HG03558 (cell line): ENCODE measurements around the gene TMEM109.
"Not testable (repeated sequence)": the region's sequence is repeated elsewhere in the genome, so short reads cannot be mapped to it uniquely, and the experiment has no call there.

Experiments used
- ATAC-seq: cut with Tn5 transposase; IDR thresholded peaks from one replicate; pipeline ENCODE4 v1.9.1; 2021; ENCODE audit warnings: moderate number of reproducible peaks; ENCODE audit not compliant: unreplicated experiment; ENCODE audit errors: extremely low read depth

The TMEM109 gene

GRCh38 chr11:60909680-60910280 is 4.2 kb upstream of the TMEM109 start:
- not testable (repeated sequence) for ATAC-seq

DNA sequence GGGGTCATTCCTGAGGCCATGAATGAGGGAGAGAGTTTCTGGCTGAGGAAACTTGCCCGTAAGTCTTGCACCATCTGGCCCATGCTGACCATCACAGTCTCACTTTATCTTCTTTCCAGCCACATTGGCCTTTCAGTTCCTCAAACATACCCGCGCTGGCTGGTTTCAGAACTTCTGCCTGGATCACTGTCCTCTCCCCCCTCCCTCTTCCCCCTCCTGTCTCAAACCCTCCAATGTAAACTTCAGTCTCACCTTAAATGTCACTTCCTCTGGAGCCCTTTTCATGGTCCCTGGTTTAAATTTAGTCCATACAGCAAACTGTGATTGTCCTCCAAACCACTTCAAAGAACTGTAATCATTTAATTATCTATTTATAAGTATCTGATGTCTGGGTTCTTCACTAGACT is 3.7 kb upstream of the TMEM109 start:
- ATAC-seq: peak; percentile 23

GRCh38 chr11:60910711-60911380 is 3.1 kb upstream of the TMEM109 start:
- no peak for ATAC-seq

DNA sequence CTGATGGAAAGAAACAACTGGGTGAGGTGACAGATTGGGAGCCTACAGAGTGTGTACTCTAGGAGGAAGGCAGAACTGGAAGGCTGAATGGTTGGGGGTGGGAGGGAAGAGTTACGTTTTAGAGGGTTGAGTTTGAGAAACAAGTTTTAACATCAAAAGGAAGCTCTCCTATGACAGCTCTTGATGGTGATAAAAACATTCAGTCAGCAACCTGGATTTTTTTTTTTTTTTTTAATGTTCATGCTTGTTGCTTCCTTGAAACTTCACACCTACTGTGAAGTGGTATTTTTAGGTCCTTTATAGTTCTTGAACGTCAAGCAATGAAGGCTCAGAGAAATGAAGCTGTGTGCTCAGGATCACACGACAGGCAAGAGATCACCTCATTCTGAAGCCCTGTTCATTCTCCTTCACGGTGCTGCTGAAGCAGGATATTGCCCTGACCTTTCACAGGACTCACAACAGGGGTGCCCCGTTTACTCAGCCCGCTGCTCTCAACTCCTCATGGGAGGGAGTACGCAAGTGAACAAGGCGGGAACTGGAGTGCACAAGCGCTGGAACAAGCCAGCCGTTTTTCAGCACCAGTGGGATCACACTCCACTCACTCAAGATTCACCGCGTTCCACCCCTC is 1.6 kb upstream of the TMEM109 start:
- ATAC-seq: no peak

- ATAC-seq: no peak
Measured at GRCh38 chr11:60912851-60913528, 968 bp upstream of the TMEM109 start.

GRCh38 chr11:60914633-60915247 is 782 bp downstream of the TMEM109 start:
- no peak for ATAC-seq

- ATAC-seq: peak; percentile 29
Measured at GRCh38 chr11:60915248-60915914, 1.4 kb downstream of the TMEM109 start.

DNA sequence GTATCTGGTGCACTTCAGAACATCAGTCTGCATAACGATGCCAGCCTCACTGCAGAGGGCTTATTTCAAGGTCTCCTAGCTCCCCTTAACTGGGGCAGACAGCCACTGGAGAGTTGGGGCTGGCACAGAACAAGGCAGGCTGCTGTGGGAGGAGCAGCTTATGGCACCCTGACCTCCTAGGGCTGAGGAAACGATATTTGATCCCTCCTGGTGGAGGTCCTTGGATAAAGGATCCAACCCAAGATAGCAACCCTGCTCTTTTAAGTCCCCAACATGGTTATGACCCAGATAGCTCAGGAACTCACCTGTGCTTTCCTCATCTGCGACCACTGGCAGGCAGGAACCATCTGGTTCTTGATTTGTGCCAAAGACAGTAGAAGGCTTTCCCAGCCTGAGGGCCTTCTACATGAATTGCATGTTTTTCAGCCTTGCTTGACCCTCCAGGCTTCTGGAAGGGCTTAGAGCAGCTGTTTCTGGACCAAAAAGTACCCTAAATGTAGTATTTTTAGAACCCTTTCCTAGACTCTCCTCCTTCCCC is 2.8 kb downstream of the TMEM109 start:
- ATAC-seq: no peak

DNA sequence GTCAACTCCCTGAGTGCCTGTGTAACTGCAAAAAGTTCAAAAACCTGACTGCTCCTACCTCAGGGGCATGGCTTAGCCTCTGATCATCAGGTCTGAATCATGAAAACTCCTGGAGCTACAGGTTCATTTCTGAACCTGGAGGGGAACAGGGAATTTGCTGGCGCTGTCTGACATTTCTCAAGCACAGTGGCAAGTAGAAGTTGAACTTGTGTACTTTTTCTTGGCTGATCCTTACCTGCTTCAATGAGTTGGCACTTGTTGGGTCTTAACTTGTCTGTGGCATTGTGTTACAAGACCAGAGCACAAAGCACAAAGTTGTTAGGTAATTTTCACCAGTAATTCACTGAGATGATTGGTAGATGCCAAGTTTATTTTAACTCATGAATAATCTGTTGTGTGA is 3.3 kb downstream of the TMEM109 start:
- ATAC-seq: no peak

GRCh38 chr11:60918251-60918938 is 4.4 kb downstream of the TMEM109 start:
- no peak for ATAC-seq

GRCh38 chr11:60918939-60919265 is 4.9 kb downstream of the TMEM109 start:
- no peak for ATAC-seq

- no peak for ATAC-seq
Measured at GRCh38 chr11:60919320-60919719, 5.4 kb downstream of the TMEM109 start.

GRCh38 chr11:60919956-60920355 is 6.0 kb downstream of the TMEM109 start:
- no peak for ATAC-seq

DNA sequence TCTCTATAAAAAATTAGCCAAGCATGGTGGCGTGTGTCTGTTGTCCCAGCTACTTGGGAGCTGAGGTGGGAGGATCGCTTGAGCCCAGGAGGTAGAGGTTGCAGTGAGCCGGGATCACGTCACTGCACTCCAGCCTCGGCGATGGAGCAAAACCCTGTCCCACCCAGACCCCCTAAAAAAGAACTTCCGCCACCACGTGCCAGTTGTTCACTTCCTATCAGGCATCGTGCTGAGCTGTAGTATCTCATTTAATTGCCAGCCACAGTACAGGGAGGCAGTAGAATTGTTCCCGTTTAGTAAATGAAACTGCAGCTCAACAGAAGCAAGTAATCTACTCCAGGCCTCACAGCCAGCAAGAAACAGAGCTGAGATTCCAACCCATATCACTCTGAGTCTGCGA is 7.3 kb downstream of the TMEM109 start:
- ATAC-seq: no peak

DNA sequence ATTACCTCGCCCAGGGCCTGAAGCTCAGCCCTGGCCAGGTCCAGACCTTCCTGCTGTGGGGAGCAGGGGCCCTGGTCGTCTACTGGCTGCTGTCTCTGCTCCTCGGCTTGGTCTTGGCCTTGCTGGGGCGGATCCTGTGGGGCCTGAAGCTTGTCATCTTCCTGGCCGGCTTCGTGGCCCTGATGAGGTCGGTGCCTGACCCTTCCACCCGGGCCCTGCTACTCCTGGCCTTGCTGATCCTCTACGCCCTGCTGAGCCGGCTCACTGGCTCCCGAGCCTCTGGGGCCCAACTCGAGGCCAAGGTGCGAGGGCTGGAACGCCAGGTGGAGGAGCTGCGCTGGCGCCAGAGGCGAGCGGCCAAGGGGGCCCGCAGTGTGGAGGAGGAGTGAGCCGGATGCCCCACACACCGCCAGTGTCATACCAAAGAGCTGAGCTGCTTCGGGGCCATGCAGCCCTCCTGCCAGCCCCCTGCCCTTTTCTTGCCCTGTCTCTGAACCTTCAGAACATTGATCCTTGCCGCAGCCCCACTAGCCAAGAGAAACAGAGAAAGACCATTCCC is 7.9 kb downstream of the TMEM109 start:
- ATAC-seq: no peak

- no peak for ATAC-seq
Measured at GRCh38 chr11:60922906-60923305, 8.9 kb downstream of the TMEM109 start.

DNA sequence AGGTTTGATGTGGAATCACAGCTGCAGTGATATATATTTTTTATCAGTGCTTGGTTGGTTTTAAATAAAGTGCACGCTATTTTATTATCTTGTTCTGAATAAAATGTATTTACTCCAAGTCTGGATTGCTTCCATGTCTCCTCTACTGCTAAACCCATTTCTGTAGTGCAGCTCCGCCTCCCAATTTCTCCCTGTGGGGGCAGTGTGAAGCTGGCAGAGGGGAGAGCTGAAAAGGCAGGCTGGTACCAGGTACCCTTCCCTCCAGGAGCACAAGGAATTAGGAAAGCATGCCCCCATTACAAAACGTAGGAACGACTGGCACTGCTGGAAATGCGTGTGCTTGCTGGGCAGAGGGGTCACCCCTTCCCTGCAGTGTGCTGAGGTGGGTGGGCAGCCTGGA is 9.4 kb downstream of the TMEM109 start:
- no peak for ATAC-seq

- ATAC-seq: no peak
Measured at GRCh38 chr11:60923800-60924109, 9.8 kb downstream of the TMEM109 start.

- ATAC-seq: no peak
Measured at GRCh38 chr11:60924110-60924905, 10.3 kb downstream of the TMEM109 start, which contains the start of gene TMEM132A. Gene TMEM132A, plus strand, starts transcription at chr11:60924460. Its CDS starts 174 bp downstream, at chr11:60924634.
